HG02763 (cell line): ENCODE results near the gene ZNF408.

Experiments used
- ATAC-seq: cut with Tn5 transposase; IDR thresholded peaks from one replicate; pipeline ENCODE4 v1.9.1; 2021; ENCODE audit warnings: mild to moderate bottlenecking, moderate library complexity; ENCODE audit not compliant: unreplicated experiment

Gene ZNF408

DNA sequence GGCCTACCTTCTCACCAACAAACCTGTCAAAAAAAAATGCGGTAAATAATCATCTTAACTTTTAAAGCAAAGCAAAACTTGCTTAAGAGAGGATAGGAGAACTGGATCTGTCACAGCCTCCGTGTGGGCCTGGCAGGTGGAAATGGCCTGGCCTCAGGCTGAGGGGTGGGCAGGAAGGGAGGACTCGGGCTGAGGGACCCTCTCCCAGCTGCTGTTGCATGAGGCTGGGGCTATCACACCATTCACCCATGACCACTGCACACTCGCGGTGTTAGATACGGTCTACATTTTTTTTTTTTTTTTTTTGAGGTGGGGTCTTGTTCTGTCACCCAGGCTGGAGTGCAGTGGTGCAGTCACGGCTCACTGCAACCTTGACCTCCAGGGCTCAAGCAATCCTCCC lies 24.9 kb upstream of the ZNF408 start:
- ATAC-seq, result no peak

DNA sequence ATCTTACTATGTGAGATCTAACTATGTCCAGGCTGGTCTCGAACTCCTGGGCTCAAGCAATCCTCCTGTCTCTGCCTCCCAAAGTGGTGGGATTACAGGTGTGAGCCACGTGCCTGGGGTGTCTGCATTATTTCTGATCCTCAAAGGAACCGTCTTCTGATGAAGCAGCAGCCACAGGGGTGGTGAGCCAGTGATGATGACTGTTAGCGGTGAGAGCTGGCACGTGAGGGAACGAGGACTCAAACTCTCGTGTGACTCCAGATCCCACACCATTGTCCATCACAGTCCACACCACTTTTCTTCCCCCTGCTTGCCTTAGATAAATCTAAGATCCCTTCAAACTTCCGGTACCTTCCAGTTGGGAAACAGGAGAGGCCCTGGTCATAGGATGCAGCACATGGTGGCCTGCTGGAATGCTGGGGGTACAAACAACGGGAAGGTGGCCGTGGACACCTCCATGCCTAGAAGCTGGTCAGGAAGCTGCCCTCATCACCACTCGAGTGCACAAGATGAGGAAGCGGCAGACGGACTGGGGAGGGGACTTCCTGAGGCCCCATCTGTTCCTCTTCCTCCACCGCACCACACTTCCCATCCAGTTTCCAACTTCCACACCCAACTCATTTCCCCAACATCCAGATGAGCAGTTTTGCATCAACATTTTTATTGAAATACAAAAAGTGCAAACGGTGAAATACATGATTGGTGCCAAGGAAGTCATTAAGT lies 24.2 kb upstream of the ZNF408 start:
- no peak for ATAC-seq

DNA sequence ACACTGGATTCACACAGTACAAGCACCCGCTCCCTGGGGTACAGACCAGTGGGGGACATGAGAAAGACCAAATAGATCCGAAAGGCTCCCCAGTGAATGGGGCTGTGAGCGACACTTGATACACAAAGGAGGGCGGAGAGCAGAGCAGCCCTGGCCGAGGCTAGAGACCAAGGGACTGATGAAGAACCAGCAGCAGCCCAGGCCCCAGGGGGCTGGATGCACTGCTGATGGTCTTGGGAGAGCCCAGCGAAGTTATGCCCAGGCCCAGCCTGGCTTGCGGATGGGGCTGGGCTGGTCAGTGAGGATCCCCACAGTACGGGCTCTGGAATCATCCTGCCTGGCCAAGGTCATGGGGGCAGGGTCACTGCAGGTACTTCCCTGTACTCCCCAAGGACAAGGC lies 23.7 kb upstream of the ZNF408 start:
- ATAC-seq, result no peak

DNA sequence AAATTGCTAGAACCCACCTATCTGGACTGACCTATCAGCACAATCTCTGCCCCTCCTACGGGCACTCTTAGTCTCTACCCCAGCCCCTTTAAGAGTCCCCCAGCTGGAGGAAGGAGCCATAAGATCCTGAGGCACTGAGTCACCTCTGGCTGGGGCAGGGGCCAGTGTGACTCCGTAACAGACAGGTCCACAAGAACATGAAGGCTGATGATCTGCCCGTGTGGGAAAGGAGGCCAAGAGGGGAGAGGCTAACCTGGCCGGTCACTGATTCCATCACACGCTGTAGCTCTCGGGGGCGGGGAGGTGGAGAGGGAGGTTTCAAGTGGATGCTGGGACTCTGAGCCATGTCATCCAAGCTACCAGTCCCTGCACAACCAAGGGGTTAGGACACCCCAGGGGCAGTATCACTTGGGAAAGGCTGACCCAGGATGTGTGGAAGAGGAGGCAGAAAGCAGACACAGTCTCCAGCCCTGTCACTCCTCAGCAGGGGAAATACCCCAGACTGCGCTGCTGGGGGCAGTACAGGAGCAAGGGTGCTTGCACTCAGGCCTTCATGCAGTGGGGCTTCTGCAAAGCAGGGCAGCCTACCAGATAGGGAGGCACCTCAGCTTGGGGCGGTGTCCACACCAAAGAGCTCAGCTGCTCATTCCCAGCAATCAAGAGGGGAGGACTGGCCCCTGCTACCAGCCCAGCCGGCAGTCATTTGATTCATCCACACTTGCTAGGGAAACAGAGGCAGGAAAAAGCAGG lies 22.7 kb upstream of the ZNF408 start:
- no peak for ATAC-seq

DNA sequence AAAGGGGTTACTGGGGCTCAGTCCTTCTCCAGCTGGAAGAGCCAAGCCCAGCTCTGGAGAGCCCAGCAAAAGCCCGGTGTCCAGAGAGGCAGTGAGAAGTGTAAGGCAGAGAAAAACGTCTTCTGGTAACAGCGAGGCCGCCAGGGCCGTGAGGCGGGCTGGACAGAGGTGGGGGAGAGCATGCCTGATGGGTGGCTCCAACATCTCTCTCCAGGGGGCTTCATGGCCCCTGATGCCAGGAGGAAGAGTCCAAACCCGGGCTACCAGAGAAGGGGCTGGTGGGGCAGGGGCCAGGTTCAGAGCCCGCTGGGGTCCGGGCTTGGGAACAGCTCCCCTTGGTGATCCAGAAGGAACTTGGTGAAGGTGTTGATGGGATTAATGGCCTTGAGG lies 22.1 kb upstream of the ZNF408 start:
- ATAC-seq, result no peak

DNA sequence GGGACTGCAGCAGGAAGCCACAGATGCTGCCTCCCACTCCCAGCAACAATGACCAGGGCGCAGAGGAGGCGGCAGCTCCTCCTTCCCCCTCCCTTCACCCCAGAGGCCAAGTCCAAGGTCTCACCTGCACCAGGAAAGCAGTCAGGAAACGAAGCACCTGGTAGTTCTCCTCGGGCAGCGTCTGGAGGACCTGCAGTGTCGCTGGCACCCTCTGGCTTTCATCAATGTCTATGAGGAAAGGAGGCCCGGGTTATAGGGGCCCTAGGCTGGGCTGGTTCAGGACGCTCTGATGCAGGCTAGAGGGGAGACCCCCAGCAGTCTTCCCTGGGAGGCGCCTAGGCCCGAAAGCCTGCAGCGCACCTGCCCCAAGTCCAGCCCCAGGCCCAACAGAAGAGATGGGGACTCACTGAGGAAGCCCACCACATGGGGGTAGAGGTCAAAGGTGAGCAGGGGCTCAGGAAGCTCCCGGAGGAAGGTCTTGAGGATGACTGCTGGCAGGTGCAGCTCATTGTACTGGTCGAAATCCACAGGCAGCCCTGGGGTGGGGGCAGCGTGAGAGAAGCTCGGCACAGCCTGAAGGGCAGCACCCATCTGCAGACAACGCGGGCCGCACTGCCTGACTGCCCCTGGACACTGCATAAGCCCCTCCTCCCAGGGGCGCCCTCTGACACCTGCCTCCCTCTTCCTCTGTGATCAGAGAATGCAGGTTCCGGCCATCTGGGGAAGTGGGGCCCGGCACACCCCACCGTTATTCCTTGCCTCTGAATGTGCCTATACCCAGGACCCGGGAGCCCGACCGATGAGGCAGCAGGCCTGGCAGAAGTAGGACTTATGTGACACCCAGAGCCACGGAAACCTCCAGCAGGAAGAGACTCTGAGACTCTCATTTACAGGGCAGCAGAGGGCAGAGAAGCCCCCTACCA lies 21.3 kb upstream of the ZNF408 start:
- ATAC-seq, result no peak

DNA sequence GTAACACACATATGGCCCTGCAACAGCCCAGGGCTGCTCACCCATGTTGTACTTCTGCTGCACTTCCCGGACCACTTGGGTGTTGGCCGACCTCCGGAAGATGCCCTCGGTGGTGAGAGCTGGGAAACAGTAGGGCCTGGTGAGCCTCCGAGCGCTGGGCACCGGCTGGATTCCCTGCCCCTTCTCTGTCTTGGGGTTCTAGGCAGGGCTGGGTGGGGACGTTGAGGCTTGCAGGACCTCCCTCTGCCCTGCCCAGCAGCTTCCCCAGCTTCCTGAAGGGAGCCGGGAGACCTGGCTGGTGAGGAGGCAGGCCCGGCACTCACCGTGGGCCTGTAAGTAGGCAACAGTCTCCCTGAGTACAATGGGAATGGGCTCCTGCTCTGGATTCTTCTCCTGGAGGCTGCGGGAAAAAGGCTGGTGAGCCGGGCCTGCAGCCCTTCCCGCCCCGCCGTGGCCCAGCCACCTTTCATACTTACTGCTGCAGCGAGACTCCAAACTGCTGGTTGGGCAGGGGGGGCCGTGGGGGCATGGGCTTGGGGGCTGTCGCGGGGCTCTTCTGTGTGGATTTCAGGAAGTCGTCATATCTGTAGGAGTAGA lies 20.6 kb upstream of the ZNF408 start:
- no peak for ATAC-seq

DNA sequence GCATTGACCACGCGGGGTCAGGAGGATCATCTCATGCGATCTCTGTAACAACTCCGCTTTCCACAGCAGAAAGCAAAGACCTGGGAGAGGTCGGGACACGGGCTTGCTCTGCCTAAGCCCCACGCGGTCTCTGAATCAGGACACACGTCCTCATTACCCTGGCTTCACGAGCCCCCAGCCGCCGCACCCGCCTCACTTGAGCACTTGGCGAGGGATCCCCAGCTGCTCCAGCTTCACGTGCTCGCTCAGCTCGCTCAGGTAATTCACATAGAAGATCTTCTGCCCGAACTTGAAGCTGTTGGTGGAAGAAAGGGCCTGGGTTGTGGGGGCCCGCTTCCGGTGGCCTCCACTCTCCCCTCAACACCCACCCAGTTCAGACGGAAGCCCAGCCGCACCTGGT lies 20.0 kb upstream of the ZNF408 start:
- ATAC-seq, result no peak

DNA sequence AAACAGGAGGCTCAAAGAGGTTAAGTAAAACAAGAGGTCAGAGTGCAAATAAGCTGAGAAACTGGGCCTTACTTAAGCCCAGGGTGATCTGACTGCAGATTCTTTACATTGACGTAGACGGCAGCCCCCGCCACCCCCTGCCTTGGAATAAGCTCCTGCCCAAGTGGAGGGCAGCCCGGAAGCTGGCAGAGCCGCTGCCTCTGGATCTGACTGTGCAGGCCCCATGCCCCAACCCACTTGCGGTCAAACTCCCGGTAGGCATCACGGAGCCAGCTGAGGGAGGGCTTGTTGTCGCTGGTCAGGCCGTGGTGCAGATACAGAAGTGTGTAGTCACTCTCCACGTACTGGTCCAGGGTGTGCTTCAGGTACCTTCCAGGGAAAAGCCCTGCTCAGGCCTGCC lies 19.0 kb upstream of the ZNF408 start:
- ATAC-seq, result no peak

DNA sequence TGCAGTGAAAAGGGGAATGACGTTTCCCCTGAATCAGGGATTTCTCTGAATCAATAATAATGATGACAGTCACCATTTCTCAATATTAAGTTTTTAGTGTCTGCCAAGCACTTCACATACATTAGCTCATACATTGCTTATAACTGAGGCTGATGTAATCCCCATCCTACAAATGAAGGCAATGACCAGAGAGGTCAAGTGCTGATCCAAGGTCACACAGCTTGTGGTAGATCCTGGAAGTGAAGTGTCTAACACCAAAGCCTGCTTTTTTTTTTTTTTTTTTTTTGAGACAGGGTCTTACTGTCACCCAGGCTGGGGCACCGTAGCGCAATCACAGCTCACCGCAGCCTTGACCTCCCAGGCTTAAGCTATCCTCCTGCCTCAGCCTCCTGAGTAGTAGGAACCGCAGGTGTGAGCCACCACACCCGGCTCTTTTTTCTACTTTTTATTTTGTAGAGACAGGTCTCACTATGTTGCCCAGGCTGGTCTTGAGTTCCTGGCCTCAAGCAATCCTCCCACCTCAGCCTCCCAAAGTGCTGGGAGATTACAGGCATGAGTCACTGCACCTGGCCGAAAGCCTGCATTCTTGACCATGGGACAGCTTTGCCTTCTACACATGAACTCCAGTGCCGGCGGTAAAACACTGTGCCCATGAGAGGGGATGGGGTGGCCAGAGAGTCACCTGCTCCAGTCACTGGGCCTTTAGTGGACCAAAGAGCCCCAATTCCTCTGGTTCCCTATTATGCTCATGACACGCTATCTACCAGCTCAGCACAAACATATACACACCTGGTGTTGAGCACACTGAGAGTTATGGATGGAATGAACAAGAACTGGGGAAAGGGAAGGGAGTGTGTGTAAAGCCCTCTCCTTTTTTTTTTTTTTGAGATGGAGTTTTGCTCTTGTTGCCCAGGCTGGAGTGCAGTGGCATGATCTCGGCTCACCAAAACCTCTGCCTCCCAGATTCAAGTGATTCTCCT lies 17.8 kb upstream of the ZNF408 start:
- ATAC-seq, result no peak

DNA sequence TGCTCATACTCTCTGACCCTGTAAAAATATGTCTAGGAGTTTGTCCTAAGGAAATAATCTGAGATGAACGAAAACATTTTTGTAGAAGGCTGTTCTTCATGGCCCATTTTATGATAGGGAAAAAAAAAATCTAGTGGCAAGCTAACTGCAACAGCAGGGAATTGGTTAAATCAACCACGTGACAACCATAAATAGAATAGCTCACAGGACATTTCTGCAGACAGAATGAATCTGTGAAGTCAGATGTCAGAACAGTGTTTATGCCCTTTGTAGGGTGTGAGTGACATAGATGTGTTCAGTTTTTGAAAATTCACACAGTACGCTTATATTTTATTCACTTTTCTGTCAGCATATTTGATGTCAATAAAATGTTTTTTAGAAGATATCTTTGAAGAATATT lies 16.5 kb upstream of the ZNF408 start:
- ATAC-seq, result no peak

DNA sequence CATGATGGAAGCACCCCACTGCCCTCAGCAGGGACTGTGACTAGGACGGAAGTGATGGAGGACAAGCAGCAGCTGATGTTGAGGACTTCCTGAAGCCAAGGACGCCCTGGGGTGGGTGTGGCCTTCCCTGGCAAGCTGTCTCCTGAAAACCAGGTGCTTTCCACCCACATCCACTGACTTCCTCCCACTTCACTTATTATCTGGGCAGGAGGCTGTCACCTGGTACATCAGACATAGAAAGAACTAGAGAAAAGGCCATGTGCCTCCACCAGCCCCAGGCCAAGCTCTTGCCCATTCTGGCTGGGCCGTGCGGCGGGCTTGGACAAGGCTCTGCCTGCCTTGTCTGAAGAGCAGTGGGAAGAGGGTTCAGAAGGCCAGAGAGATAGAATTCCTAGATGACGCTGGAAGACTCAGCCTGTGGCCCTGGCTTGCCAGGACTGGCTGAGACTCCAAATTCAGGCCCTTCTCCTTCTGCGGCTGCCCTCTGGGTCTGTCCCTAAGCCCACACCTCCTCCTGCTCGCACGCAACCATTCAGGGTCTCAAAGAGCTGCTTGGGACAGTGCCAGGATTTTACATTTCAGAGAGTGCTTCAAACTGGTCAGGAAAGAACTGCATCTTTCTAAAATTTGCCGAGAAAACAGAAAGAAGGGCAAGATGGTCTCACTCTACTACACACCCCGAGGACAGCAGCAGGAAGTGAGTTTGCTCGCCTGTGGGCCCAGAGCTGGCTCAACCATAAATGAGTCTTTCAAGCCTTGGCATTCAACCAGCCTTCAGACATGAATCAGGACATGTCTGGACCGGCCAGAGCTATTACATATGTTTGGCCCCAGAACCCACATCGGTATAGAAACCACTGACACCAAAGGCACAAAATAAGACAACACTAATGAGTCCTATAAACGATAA lies 13.7 kb upstream of the ZNF408 start:
- no peak for ATAC-seq

DNA sequence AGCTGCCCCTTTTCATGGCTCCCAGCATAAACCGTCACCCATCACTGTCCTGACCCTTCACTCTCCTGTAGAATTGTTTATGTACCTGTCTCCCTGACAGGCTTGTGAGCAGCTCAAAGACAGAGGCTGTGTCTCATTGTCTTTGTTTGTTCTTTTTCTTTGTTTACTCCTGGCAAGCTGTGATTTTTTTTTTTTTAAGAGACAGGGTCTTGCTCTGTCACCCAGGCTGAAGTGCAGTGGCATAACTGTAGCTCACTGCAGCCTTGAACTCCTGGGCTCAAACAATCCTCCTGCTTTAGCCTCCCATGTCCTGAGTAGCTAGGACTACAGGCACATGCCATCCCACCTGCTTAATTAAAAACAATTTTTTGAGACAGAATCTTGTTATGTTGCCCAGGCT lies 10.1 kb upstream of the ZNF408 start:
- ATAC-seq, result no peak

DNA sequence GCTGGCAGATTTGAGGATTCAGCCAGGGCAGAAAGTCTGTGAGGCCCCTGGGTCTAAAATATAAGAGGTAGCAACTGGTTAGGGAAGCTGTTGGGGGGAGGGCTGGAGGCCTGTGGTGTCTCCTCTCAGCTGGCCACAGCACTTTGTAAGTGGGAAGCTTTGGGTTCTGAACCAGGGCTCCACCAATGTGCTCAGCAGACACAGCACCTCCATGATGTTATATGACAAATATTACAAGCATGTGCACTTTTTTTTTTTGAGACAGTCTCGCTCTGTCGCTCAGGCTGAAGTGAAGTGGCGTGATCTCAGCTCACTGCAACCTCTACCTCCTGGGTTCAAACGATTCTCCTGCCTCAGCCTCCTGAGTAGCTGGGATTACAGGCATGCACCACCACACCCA lies 8.4 kb upstream of the ZNF408 start:
- ATAC-seq, result no peak

DNA sequence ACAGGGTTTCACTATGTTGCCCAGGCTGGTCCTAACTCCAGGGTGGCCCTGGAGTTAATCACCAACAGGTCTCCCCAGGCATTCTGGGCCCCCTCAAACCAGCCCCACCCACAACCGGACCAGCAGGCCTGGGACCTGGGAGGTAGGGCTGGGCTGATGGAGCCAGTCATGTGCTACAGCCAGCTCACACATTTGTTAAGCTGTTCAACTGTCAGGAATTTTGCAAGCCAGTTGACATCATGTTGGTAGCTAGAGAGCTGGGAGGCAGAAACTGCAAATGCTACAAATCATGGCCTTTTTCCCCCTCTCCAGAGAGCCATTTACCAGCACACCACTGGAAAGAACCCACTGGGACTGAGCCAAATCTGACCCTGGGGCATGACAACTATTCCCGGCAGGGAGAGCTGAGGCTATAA lies 7.2 kb upstream of the ZNF408 start:
- ATAC-seq, result no peak

DNA sequence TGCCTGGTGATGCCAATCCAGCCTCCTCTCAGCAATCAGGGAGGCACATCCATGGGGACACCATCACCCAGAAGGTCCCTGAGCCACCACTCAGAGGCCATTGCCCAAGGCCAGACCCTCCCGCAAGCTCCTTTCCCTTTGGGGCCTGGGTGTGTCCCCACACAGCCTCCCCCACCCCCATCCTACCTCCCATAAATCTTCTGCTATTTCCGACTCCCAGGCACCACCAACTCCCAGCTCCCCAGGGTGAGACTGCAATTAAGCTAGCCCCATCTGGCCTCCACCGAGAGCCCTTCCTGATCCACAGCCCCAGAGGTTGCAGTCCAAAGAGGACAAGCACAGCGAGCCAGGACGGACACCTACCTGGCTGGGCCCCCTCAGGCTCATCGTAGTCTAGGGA lies 6.8 kb upstream of the ZNF408 start:
- no peak for ATAC-seq

DNA sequence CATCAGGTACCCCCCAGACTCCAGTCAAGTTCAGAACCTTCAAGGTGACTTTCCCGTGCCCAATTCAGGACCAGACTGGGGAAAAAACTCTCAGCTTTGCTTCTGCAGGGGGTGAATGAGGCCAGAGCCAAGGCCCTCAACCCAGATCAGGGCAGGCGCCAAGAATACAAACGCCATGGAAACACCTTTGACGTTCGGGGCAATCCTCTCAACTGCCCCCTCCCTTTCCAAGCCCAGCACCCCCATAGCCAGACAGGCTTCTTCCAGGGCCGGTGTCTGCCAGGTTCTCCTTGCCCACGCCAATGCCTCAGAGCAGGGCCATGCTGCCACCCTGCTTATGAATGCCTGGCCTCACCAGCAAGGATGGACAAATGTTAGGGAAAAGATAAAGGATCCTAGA lies 6.2 kb upstream of the ZNF408 start:
- no peak for ATAC-seq

DNA sequence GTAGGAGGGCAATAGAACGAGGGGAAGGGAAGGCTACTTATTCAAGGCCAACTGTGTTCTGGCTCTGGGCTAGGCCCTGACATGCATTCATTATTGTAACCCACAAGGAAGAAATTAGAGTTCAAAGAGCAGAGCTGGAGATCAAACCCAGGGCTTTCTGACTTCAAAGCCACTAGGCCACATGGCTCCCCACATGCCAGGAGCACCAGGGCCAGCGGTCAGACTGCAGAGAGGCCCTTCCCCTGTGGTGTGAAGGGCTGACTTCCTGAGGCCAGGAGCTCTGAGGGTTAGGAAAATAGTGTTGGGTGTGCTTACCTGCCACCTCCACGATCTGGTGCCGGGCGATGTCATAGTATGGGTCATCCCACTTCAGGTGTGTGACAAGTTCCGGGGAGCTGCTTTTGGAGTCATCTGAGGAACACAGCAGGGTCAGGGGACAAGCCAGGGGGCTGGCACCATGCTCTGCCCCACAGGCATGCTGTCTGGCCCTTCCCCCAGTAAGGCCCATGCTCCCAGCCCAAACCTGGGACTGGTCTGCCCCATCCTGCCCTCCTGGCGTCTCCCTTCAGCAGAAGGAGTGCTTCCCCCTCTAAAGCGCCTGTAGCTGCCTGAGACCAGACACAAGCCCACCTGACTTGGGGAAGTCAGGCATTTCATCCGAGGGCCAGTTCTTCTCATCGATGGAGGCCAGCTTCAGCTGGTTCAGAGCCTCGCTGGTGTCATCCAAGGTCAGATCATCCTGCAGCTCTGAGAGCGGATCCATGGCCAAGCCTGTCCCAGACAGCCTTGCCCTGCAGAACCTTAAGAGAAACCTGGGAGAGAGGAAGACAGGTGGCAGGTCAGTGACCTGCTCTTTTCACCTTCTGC lies 5.3 kb upstream of the ZNF408 start:
- no peak for ATAC-seq
